DMS153 treated with DMSO at 0.1 percent for 48 hours (cell line): ENCODE data around the gene COBL.

ENCODE experiments used
- DNase-seq: peaks from one replicate; lab custom pipeline; 2025; ENCODE audit not compliant: unreplicated experiment; lab: John Stamatoyannopoulos, UW

The COBL gene

GRCh38 chr7:51308265-51308664 lies 8.3 kb downstream of the COBL start:
- DNase-seq: no peak

GRCh38 chr7:51307651-51308210 lies 8.9 kb downstream of the COBL start:
- DNase-seq: no peak

- no peak for DNase-seq
Measured at GRCh38 chr7:51306761-51307160, 9.8 kb downstream of the COBL start.

- DNase-seq: no peak
Measured at GRCh38 chr7:51304729-51305128, 11.9 kb downstream of the COBL start.

- no peak for DNase-seq
Measured at GRCh38 chr7:51303142-51303525, 13.5 kb downstream of the COBL start.

- no peak for DNase-seq
Measured at GRCh38 chr7:51301806-51302205, 14.8 kb downstream of the COBL start.

GRCh38 chr7:51300762-51301674 lies 15.6 kb downstream of the COBL start:
- no peak for DNase-seq

- no peak for DNase-seq
Measured at GRCh38 chr7:51299391-51300133, 17.0 kb downstream of the COBL start.

GRCh38 chr7:51298912-51299311 lies 17.7 kb downstream of the COBL start:
- DNase-seq: no peak

GRCh38 chr7:51297986-51298385 lies 18.6 kb downstream of the COBL start:
- DNase-seq: no peak

- peak; percentile 39 for DNase-seq
Measured at GRCh38 chr7:51295440-51296245, 21.0 kb downstream of the COBL start.

- no peak for DNase-seq
Measured at GRCh38 chr7:51292596-51292995, 24.0 kb downstream of the COBL start.

- DNase-seq: no peak
Measured at GRCh38 chr7:51290702-51291540, 25.7 kb downstream of the COBL start.

- no peak for DNase-seq
Measured at GRCh38 chr7:51290304-51290637, 26.3 kb downstream of the COBL start.

- DNase-seq: peak; percentile 88
Measured at GRCh38 chr7:51289623-51290303, 26.8 kb downstream of the COBL start.

GRCh38 chr7:51288896-51289622 lies 27.6 kb downstream of the COBL start:
- peak; percentile 85 for DNase-seq

- DNase-seq: no peak
Measured at GRCh38 chr7:51286401-51286800, 30.2 kb downstream of the COBL start.

- DNase-seq: no peak
Measured at GRCh38 chr7:51280156-51280555, 36.5 kb downstream of the COBL start.

GRCh38 chr7:51279391-51280023 lies 37.1 kb downstream of the COBL start:
- DNase-seq: no peak
